ENCODE data around the gene DPH5. TPM values are rescaled to one million over a fixed set of nuclear protein-coding genes. Genes with fewer than 3 reads are reported as not detected.
"Not testable (repeated sequence)": the region's sequence is repeated elsewhere in the genome, so short reads cannot be mapped to it uniquely, and the experiment has no call there.

DPH5 gene
- total RNA-seq = 10 to 100 TPM; 61.7 to 66.3 TPM

- H3K4me3 Mint-ChIP-seq = peak within 1 kb of the TSS; percentile 99
- CTCF ChIA-PET = interaction anchor here (0.6 to 1.4 kb wide), 6 partner anchors 37 to 264 kb away, joined by 3 to 5 read pairs (median 3); no protein-coding TSS in a partner anchor
- peaks cover 61% of the 10 kb centered on the region for H3K36me3 Mint-ChIP-seq (ENCODE audit: low read depth)
- peak; percentile 92 for DNase-seq
- peaks cover 58% of the 10 kb centered on the region for H3K4me1 Mint-ChIP-seq (ENCODE audit: low read depth)
- H3K27me3 Mint-ChIP-seq (ENCODE audit: low read depth) = no peaks in the 10 kb centered on the region
- H3K9me3 Mint-ChIP-seq = no peaks in the 10 kb centered on the region
- intact Hi-C loops (cut with micrococcal nuclease) = loop anchor here (1.0 to 5.0 kb wide), 9 partner anchors 20 to 262 kb away; no protein-coding TSS in a partner anchor
- peak within 1 kb of the TSS; percentile 98 for H3K27ac Mint-ChIP-seq
Observed at GRCh38 chr1:101025657-101026429, at the start of gene DPH5. Gene DPH5, minus strand, starts transcription at chr1:101025784. Its CDS starts 341 bp downstream, at chr1:101025443.

GRCh38 chr1:101073836-101074235, 48.3 kb upstream of the DPH5 start:
- Mint-ChIP-seq H3K27ac (no peak overlapping the region), H3K9me3 (no peaks in the 10 kb centered on the region), H3K4me3 (no peak overlapping the region), H3K36me3 (ENCODE audit: low read depth) (peaks cover 15% of the 10 kb centered on the region), H3K27me3 (ENCODE audit: low read depth) (no peaks in the 10 kb centered on the region), H3K4me1 (ENCODE audit: low read depth) (peaks cover 32% of the 10 kb centered on the region)
- CTCF ChIA-PET = interaction anchor here (1.4 to 1.5 kb wide), 2 partner anchors 42 to 56 kb away, joined by 3 to 6 read pairs; no protein-coding TSS in a partner anchor
- no peak for DNase-seq
- intact Hi-C loops (cut with micrococcal nuclease) = no loop called here

- H3K36me3 Mint-ChIP-seq (ENCODE audit: low read depth) = peaks cover 2% of the 10 kb centered on the region
- no peak for DNase-seq
- H3K27ac Mint-ChIP-seq = no peak overlapping the region
- CTCF ChIA-PET = no interaction called here
- H3K4me3 Mint-ChIP-seq = no peak overlapping the region
- H3K27me3 Mint-ChIP-seq (ENCODE audit: low read depth) = no peaks in the 10 kb centered on the region
- peaks cover 44% of the 10 kb centered on the region for H3K4me1 Mint-ChIP-seq (ENCODE audit: low read depth)
- H3K9me3 Mint-ChIP-seq = no peaks in the 10 kb centered on the region
- intact Hi-C loops (cut with micrococcal nuclease) = no loop called here
Observed at GRCh38 chr1:101071470-101071891, 45.9 kb upstream of the DPH5 start.

DNA sequence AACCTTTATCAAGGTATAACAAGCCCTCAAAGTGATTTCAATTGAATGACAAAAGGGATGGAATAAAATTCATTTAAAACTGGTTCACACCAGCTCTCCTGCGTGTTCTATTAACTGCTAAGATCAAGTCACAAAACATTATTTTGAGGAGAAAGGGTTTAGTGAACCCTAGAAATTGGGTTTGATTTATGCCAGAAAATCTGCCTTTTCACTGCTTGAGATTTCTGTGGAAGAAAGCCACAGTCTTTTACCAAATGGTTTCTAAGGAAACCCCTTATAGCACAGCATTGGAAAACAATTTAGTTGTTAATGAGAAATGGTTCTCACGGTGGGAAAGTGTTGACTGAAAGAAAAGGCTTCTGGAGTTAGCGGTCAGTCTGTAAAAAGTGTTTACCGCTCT, 43.6 kb upstream of the DPH5 start:
- CTCF ChIA-PET = no interaction called here
- no peak overlapping the region for H3K4me3 Mint-ChIP-seq
- intact Hi-C loops (cut with micrococcal nuclease) = loop anchor here (5.0 kb wide), 1 partner anchor 168 kb away; the partner anchor contains the start of gene S1PR1
- no peak overlapping the region for H3K27ac Mint-ChIP-seq
- H3K36me3 Mint-ChIP-seq (ENCODE audit: low read depth) = no peaks in the 10 kb centered on the region
- H3K27me3 Mint-ChIP-seq (ENCODE audit: low read depth) = no peaks in the 10 kb centered on the region
- peaks cover 59% of the 10 kb centered on the region for H3K4me1 Mint-ChIP-seq (ENCODE audit: low read depth)
- no peak for DNase-seq
- H3K9me3 Mint-ChIP-seq = no peaks in the 10 kb centered on the region

GRCh38 chr1:101066937-101067335, 41.4 kb upstream of the DPH5 start:
- not testable (repeated sequence) for DNase-seq; H3K36me3 Mint-ChIP-seq (ENCODE audit: low read depth); H3K27ac Mint-ChIP-seq; H3K9me3 Mint-ChIP-seq; H3K4me3 Mint-ChIP-seq; H3K27me3 Mint-ChIP-seq (ENCODE audit: low read depth)
- CTCF ChIA-PET = interaction anchor here (1.0 kb wide), 1 partner anchor 15 kb away, joined by 3 read pairs; no protein-coding TSS in a partner anchor
- intact Hi-C loops (cut with micrococcal nuclease) = loop anchor here (5.0 kb wide), 1 partner anchor 170 kb away; the partner anchor contains the start of gene S1PR1
- H3K4me1 Mint-ChIP-seq (ENCODE audit: low read depth) = peaks cover 56% of the 10 kb centered on the region

DNA sequence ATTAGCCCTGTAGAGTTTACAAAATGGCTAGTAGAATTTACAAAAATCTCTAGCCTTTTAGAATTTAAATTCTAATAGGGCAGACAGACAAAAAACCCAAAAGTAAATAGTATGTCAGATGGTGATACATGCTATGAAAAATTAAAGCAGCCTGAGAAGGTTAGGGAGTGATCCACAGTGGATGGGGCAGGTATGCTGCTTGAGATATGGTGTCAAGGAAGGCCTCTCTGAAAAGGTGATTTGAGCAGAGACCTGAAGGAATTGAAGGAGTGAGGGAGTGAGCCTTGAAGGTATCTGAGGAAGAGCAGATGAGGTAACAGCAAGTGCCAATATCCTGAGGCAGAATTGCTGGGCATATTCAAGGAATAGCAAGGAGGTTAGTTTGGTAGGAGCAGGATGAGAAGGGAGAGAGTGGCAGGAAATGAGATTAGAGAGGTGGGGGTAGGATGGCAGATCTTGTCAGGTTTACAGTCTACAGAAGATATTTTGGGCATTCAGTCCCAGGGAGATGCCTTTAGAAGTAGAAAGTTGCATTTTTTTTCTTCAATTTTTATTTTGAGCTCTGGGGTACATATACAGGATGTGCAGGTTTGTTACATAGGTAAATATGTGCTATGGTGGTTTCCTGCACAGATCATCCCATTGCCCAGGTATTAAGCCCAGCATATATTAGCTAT, 40.8 kb upstream of the DPH5 start:
- intact Hi-C loops (cut with micrococcal nuclease) = loop anchor here (5.0 kb wide), 1 partner anchor 171 kb away; the partner anchor contains the start of gene S1PR1
- CTCF ChIA-PET = interaction anchor here (1.0 kb wide), 1 partner anchor 14 kb away, joined by 3 read pairs; no protein-coding TSS in a partner anchor
- Mint-ChIP-seq H3K9me3 (no peaks in the 10 kb centered on the region), H3K36me3 (ENCODE audit: low read depth) (no peaks in the 10 kb centered on the region), H3K4me3 (no peak overlapping the region), H3K27ac (peak overlapping the region; percentile 63), H3K4me1 (ENCODE audit: low read depth) (peaks cover 56% of the 10 kb centered on the region), H3K27me3 (ENCODE audit: low read depth) (no peaks in the 10 kb centered on the region)
- DNase-seq = no peak

- CTCF ChIA-PET = interaction anchor here (0.6 kb wide), 1 partner anchor 183 kb away, joined by 3 read pairs; no protein-coding TSS in a partner anchor
- Mint-ChIP-seq H3K27ac (no peak overlapping the region), H3K4me1 (ENCODE audit: low read depth) (peaks cover 50% of the 10 kb centered on the region), H3K36me3 (ENCODE audit: low read depth) (no peaks in the 10 kb centered on the region), H3K27me3 (ENCODE audit: low read depth) (no peaks in the 10 kb centered on the region), H3K4me3 (no peak overlapping the region), H3K9me3 (no peaks in the 10 kb centered on the region)
- no peak for DNase-seq
- intact Hi-C loops (cut with micrococcal nuclease) = loop anchor here (5.0 kb wide), 1 partner anchor 172 kb away; the partner anchor contains the start of gene S1PR1
Observed at GRCh38 chr1:101065575-101065974, 40.0 kb upstream of the DPH5 start.

DNA sequence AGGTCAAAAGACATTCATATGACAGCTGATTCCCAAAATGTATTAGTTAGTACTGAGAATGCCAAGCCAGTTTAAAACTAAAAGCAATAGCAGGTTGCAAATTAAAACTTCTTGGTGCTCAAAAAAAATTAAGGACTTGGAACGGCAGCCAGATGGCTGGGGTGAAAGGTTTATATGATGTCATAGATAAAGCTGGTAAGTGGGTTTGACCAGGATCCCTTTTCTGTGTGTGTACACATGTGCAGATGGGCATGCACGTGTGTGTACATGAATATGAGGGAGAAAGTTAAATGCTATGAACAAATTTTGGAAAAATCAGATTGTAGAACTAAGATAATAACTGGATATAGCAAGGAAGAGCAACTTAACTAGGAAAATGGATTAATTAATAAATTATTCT, 39.1 kb upstream of the DPH5 start:
- intact Hi-C loops (cut with micrococcal nuclease) = loop anchor here (5.0 kb wide), 1 partner anchor 173 kb away; the partner anchor contains the start of gene S1PR1
- H3K27ac Mint-ChIP-seq = no peak overlapping the region
- no peaks in the 10 kb centered on the region for H3K27me3 Mint-ChIP-seq (ENCODE audit: low read depth)
- H3K36me3 Mint-ChIP-seq (ENCODE audit: low read depth) = no peaks in the 10 kb centered on the region
- H3K9me3 Mint-ChIP-seq = no peaks in the 10 kb centered on the region
- peaks cover 44% of the 10 kb centered on the region for H3K4me1 Mint-ChIP-seq (ENCODE audit: low read depth)
- CTCF ChIA-PET = interaction anchor here (0.6 kb wide), 1 partner anchor 33 kb away, joined by 3 read pairs; no protein-coding TSS in a partner anchor
- no peak overlapping the region for H3K4me3 Mint-ChIP-seq
- DNase-seq = no peak

DNA sequence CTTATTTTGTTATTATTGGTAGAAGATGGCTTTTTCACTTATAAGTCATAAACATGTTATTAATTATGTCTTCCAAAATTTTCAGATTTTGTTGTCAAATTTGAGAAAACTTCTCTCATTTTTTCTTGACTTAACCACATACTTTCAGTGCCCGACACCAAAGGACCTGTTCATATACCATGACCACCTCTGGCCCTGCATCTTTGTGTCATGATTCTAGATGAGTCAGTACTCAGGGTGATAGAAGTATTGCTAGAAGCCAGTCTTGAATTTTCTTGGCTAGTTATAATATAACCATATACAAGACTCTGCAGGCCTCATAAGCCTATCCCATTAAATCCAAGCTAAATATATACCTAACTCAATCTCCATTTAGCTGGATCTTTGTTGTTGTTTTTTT, 35.4 kb upstream of the DPH5 start:
- intact Hi-C loops (cut with micrococcal nuclease) = no loop called here
- peaks cover 24% of the 10 kb centered on the region for H3K4me1 Mint-ChIP-seq (ENCODE audit: low read depth)
- H3K27me3 Mint-ChIP-seq (ENCODE audit: low read depth) = no peaks in the 10 kb centered on the region
- CTCF ChIA-PET = interaction anchor here (0.6 to 0.8 kb wide), 3 partner anchors 9 to 382 kb away, joined by 3 to 4 read pairs (median 3); no protein-coding TSS in a partner anchor
- no peak overlapping the region for H3K27ac Mint-ChIP-seq
- DNase-seq = no peak
- H3K9me3 Mint-ChIP-seq = peaks cover 4% of the 10 kb centered on the region
- H3K36me3 Mint-ChIP-seq (ENCODE audit: low read depth) = peaks cover 8% of the 10 kb centered on the region
- no peak overlapping the region for H3K4me3 Mint-ChIP-seq

DNA sequence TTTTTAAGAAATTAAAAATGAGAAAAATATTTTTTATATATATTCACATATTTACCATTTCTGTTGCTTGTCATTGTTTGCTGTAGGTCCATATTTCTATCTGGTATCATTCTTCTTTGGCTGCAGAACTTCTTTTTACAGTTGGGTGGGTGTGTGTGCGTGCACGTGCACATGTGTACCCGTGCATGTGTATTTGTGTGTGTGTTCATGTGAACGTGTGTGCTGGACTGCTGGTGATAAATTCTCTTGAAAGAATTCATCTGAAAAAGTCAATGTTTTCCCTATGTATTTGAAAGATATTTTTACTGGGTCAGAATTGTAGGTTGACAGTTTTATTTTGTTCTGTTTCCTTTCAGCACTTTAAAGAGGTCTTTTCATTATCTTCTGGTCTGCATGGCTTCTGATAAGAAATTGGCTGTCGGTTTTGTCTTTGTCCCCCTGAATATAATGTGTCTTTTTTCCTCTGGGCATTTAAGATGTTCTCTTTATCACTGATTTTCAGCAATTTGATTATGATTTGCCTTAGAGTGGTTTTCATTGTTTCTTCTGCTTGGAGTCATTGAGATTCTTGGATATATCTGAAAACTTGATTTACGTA, 34.5 kb upstream of the DPH5 start:
- CTCF ChIA-PET = no interaction called here
- Mint-ChIP-seq H3K4me3 (no peak overlapping the region), H3K36me3 (ENCODE audit: low read depth) (peaks cover 8% of the 10 kb centered on the region), H3K4me1 (ENCODE audit: low read depth) (peaks cover 23% of the 10 kb centered on the region), H3K27me3 (ENCODE audit: low read depth) (no peaks in the 10 kb centered on the region), H3K9me3 (peaks cover 4% of the 10 kb centered on the region), H3K27ac (no peak overlapping the region)
- intact Hi-C loops (cut with micrococcal nuclease) = no loop called here
- DNase-seq = no peak

- no peak for DNase-seq
- Mint-ChIP-seq H3K4me3 (no peak overlapping the region), H3K4me1 (ENCODE audit: low read depth) (peaks cover 17% of the 10 kb centered on the region), H3K9me3 (peaks cover 4% of the 10 kb centered on the region), H3K27ac (no peak overlapping the region), H3K36me3 (ENCODE audit: low read depth) (peaks cover 14% of the 10 kb centered on the region), H3K27me3 (ENCODE audit: low read depth) (no peaks in the 10 kb centered on the region)
- CTCF ChIA-PET = no interaction called here
- intact Hi-C loops (cut with micrococcal nuclease) = no loop called here
Observed at GRCh38 chr1:101055623-101056022, 30.0 kb upstream of the DPH5 start.

All from activated naive CD4-positive, alpha-beta T cell treated with anti-CD3 and anti-CD28 coated beads for 36 hours (primary cell).